Neuronal stem cell (in vitro differentiated cells): Measurements from ENCODE around the gene FAM210B.

Experiments
- DNase-seq: peaks from one replicate; pipeline ENCODE4 v3.0.0-alpha.2; 2013; ENCODE audit warnings: low spot score
- H2AFZ ChIP-seq: one replicate; pipeline ENCODE4 v1.6.1; 2013; ENCODE audit warnings: mild to moderate bottlenecking, low read length, inconsistent platforms
- H2AK5ac ChIP-seq: 2 replicates; pipeline ENCODE4 v1.6.1; 2013; ENCODE audit warnings: low read depth, mild to moderate bottlenecking, inconsistent platforms, low read length, moderate library complexity, mixed read lengths
- H2BK120ac ChIP-seq: 2 replicates; pipeline ENCODE4 v1.6.1; 2013; ENCODE audit warnings: low read depth, mild to moderate bottlenecking, inconsistent platforms, low read length, moderate library complexity, mixed read lengths
- H2BK12ac ChIP-seq: one replicate; pipeline ENCODE4 v1.6.1; 2013; ENCODE audit warnings: low read length, inconsistent platforms
- H2BK15ac ChIP-seq: 2 replicates; pipeline ENCODE4 v1.6.1; 2013; ENCODE audit warnings: mild to moderate bottlenecking, low read length, inconsistent platforms, mixed read lengths
- H2BK5ac ChIP-seq: one replicate; pipeline ENCODE4 v1.6.1; 2013; ENCODE audit warnings: inconsistent platforms, mild to moderate bottlenecking, low read length, moderate library complexity
- H3K14ac ChIP-seq: one replicate; pipeline ENCODE4 v1.6.1; 2013; ENCODE audit warnings: low read length, inconsistent platforms
- H3K18ac ChIP-seq: 2 replicates; pipeline ENCODE4 v1.6.1; 2013; ENCODE audit warnings: low read length, inconsistent platforms
- H3K23ac ChIP-seq: 2 replicates; pipeline ENCODE4 v1.6.1; 2013; ENCODE audit warnings: low read depth, mild to moderate bottlenecking, mixed read lengths, low read length, inconsistent platforms; ENCODE audit not compliant: poor library complexity
- H3K27ac ChIP-seq: replicated peaks from 3 replicates; pipeline ENCODE4 v1.5.1; 2013; ENCODE audit warnings: low read length, inconsistent platforms
- H3K27me3 ChIP-seq, 3 experiments: 2 replicates each; pipeline ENCODE4 v1.6.1; 2013; ENCODE audit warnings: low read length in 3 of 3, mild to moderate bottlenecking in 2 of 3, inconsistent platforms in 1 of 3, low read depth in 1 of 3, mixed read lengths in 1 of 3, moderate library complexity in 1 of 3; ENCODE audit not compliant: control insufficient read depth in 3 of 3, insufficient read depth in 3 of 3
- H3K36me3 ChIP-seq, 2 donors: replicated peaks in 1 of 2; 2 replicates each; pipeline ENCODE4 v1.6.1; 2013; ENCODE audit warnings: low read length in 2 of 2; ENCODE audit not compliant: control insufficient read depth in 2 of 2, insufficient read depth in 2 of 2
- H3K4ac ChIP-seq: 2 replicates; pipeline ENCODE4 v1.6.1; 2013; ENCODE audit warnings: inconsistent platforms, mild to moderate bottlenecking, low read length, moderate library complexity
- H3K4me1 ChIP-seq, 2 donors: 1 replicate in 1 of 2; 2 replicates in 1 of 2; pipeline ENCODE4 v1.6.1; 2013; ENCODE audit warnings: low read length in 2 of 2, low read depth in 1 of 2; ENCODE audit not compliant: control insufficient read depth in 2 of 2, insufficient read depth in 1 of 2
- H3K4me2 ChIP-seq: one replicate; pipeline ENCODE4 v1.6.1; 2013; ENCODE audit warnings: mild to moderate bottlenecking, low read length, inconsistent platforms; ENCODE audit not compliant: insufficient read depth, poor library complexity, severe bottlenecking
- H3K4me3 ChIP-seq, 2 donors: 2 replicates each; pipeline ENCODE4 v1.5.1; 2013; ENCODE audit warnings: low read length in 2 of 2, mild to moderate bottlenecking in 2 of 2, inconsistent platforms in 1 of 2, moderate library complexity in 1 of 2
- H3K79me1 ChIP-seq: one replicate; pipeline ENCODE4 v1.6.1; 2013; ENCODE audit warnings: low read depth, mild to moderate bottlenecking, inconsistent platforms, low read length, moderate library complexity
- H3K9ac ChIP-seq: one replicate; pipeline ENCODE4 v1.6.1; 2013; ENCODE audit warnings: mild to moderate bottlenecking, low read depth, low read length, inconsistent platforms; ENCODE audit not compliant: poor library complexity
- H3K9me3 ChIP-seq, 2 donors: replicated peaks in 1 of 2; 2 replicates each; pipeline versions ENCODE3 to v1.6.1; 2013; ENCODE audit warnings: low read length in 2 of 2, mild to moderate bottlenecking in 2 of 2, inconsistent platforms in 1 of 2, low read depth in 1 of 2, mixed read lengths in 1 of 2, moderate library complexity in 1 of 2; ENCODE audit not compliant: control insufficient read depth in 2 of 2, insufficient read depth in 1 of 2
- H4K8ac ChIP-seq: one replicate; pipeline ENCODE4 v1.6.1; 2013; ENCODE audit warnings: low read depth, mild to moderate bottlenecking, inconsistent platforms, low read length, moderate library complexity
- H4K91ac ChIP-seq: one replicate; pipeline ENCODE4 v1.6.1; 2013; ENCODE audit warnings: low read length, low read depth, mild to moderate bottlenecking, inconsistent platforms; ENCODE audit not compliant: poor library complexity
- WGBS, 2 donors: extraction: QIAGEN DNeasy Blood & Tissue Kit; methylation state at CpG; one replicate each; pipeline ENCODE4 v1.1.7; 2013; ENCODE audit warnings: missing lambda C conversion rate in 2 of 2, mixed read lengths in 1 of 2; ENCODE audit not compliant: insufficient read length in 2 of 2, insufficient replicate concordance in 1 of 2; ENCODE audit errors: extremely low coverage in 2 of 2; 5-methylcytosine and 5-hydroxymethylcytosine counted together

FAM210B gene

DNA sequence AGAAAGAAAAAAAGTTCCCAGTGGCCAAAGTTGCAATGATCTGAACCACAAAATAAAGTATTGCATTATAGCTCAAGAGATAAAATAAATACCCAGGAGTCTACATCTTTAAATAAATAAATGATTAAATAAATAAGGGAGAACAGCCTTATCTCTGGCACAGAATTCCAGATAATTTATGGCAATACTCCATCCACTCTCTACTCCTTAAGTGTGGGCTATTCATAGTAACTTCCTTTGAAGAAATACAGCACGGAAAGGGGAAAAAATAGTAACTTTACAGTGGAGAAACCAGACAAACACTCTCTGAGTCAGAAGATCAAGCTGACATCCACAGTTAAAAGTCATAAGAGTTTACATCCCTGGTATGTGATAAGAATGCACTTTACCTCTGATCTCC lies 21.6 kb downstream of the FAM210B start:
- Histone ChIP-seq H3K4me2 (no peak overlapping the region), H3K36me3 (peaks cover 32 to 98% of the 10 kb centered on the region in 2 donors), H2BK12ac (no peak overlapping the region), H3K4me1 (no peaks in the 10 kb centered on the region), H3K9me3 (no peaks in the 10 kb centered on the region), H2BK5ac (no peak overlapping the region), H3K4me3 (no peak overlapping the region), H3K14ac (no peak overlapping the region), H2AK5ac (no peak overlapping the region), H4K8ac (no peak overlapping the region), H3K23ac (no peak overlapping the region), H3K4ac (no peak overlapping the region), H3K79me1 (peaks cover 3% of the 10 kb centered on the region), H3K9ac (no peak overlapping the region), H3K27me3 (no peaks in the 10 kb centered on the region), H3K18ac (no peak overlapping the region), H2AFZ (no peak overlapping the region), H4K91ac (no peak overlapping the region), H2BK15ac (no peak overlapping the region), H2BK120ac (no peak overlapping the region), H3K27ac (no peak overlapping the region)
- no peak for DNase-seq
- no CpG with 5 or more reads among the region's 1 CpG for WGBS, 2 donors

DNA sequence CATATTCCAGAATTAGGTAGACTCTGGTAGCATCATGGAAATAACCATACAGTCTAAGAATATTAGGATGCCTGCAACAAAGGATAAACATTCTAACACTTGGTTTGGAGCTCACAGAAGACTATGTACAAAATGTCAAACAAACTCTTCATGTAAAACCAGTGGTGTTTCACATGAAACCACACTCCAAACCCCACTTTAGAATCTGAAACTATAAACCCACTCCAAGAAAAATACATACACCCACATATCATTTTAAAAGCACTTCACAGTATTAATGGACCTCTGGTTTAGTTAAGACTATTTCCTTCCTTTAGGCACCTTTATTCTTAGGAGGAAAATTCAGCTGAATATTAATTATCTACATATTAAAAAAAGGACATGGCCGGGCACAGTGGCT lies 22.7 kb downstream of the FAM210B start:
- no peak overlapping the region for H3K27ac ChIP-seq
- no peak overlapping the region for H3K14ac ChIP-seq
- no peak overlapping the region for H3K4ac ChIP-seq
- H2BK12ac ChIP-seq = no peak overlapping the region
- H2BK120ac ChIP-seq = no peak overlapping the region
- H2BK15ac ChIP-seq = no peak overlapping the region
- H2AK5ac ChIP-seq = no peak overlapping the region
- H3K9me3 ChIP-seq = no peaks in the 10 kb centered on the region
- peaks cover 38 to 97% of the 10 kb centered on the region in 2 donors for H3K36me3 ChIP-seq
- no peaks in the 10 kb centered on the region for H3K4me1 ChIP-seq
- H3K4me2 ChIP-seq = no peak overlapping the region
- no peak overlapping the region for H3K4me3 ChIP-seq
- H2AFZ ChIP-seq = no peak overlapping the region
- peaks cover 3% of the 10 kb centered on the region for H3K79me1 ChIP-seq
- H3K23ac ChIP-seq = no peak overlapping the region
- no CpG with 5 or more reads among the region's 1 CpG for WGBS, 2 donors
- no peak overlapping the region for H4K91ac ChIP-seq
- no peak overlapping the region for H2BK5ac ChIP-seq
- H3K18ac ChIP-seq = no peak overlapping the region
- no peak for DNase-seq
- no peak overlapping the region for H3K9ac ChIP-seq
- no peak overlapping the region for H4K8ac ChIP-seq
- H3K27me3 ChIP-seq = no peaks in the 10 kb centered on the region

DNA sequence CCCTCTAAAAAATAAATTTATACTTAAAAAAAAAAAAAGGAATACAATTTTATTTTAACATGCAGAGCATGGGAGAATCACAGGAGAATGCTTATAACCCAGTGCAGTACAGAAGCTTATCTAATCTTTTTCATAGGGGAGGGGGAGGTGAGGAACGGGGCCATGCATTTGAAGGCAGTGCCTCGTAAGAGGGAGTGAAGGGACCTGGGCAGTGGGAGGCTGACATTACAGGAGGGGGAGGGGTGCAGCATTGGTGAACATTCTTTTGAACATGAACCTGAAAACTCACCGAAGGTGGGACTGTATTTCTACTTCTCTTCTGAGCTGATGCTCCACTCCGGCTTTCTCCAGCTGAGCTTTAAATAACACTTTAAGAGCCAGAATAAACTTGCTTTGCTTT lies 23.9 kb downstream of the FAM210B start:
- no peak overlapping the region for H3K27ac ChIP-seq

GRCh38 chr20:56383334-56383733 lies 24.6 kb downstream of the FAM210B start:
- Histone ChIP-seq H3K23ac (no peak overlapping the region), H3K14ac (no peak overlapping the region), H2BK120ac (no peak overlapping the region), H2AK5ac (no peak overlapping the region), H2BK5ac (no peak overlapping the region), H3K4ac (no peak overlapping the region), H3K9me3 (no peaks in the 10 kb centered on the region), H2AFZ (no peak overlapping the region), H3K27ac (no peak overlapping the region), H2BK12ac (no peak overlapping the region), H3K4me3 (no peak overlapping the region), H4K91ac (no peak overlapping the region), H4K8ac (no peak overlapping the region), H3K9ac (no peak overlapping the region), H3K4me2 (no peak overlapping the region), H2BK15ac (no peak overlapping the region), H3K27me3 (no peaks in the 10 kb centered on the region), H3K79me1 (no peaks in the 10 kb centered on the region), H3K18ac (no peak overlapping the region), H3K36me3 (peaks cover 37 to 99% of the 10 kb centered on the region in 2 donors), H3K4me1 (no peaks in the 10 kb centered on the region)
- no peak for DNase-seq
- WGBS, 2 donors = no CpG with 5 or more reads among the region's 8 CpGs

More for the DNA sequence above, 23.9 kb downstream of the FAM210B start:
- H3K9ac ChIP-seq = no peak overlapping the region
- no peak overlapping the region for H3K18ac ChIP-seq
- no peak overlapping the region for H3K4me3 ChIP-seq
- no peak overlapping the region for H3K4ac ChIP-seq
- H3K9me3 ChIP-seq = no peaks in the 10 kb centered on the region
- H3K14ac ChIP-seq = no peak overlapping the region
- no peak overlapping the region for H4K8ac ChIP-seq
- H2BK12ac ChIP-seq = no peak overlapping the region
- no peak overlapping the region for H2AK5ac ChIP-seq
- no peak overlapping the region for H2BK120ac ChIP-seq
- no peaks in the 10 kb centered on the region for H3K27me3 ChIP-seq
- H2AFZ ChIP-seq = no peak overlapping the region
- H2BK5ac ChIP-seq = no peak overlapping the region
- no CpG with 5 or more reads among the region's 4 CpGs for WGBS, 2 donors
- H2BK15ac ChIP-seq = no peak overlapping the region
- H3K79me1 ChIP-seq = peaks cover 2% of the 10 kb centered on the region
- H3K4me1 ChIP-seq = no peaks in the 10 kb centered on the region
- H3K36me3 ChIP-seq = peaks cover 40 to 99% of the 10 kb centered on the region in 2 donors
- H3K4me2 ChIP-seq = no peak overlapping the region
- H3K23ac ChIP-seq = no peak overlapping the region
- DNase-seq = no peak
- no peak overlapping the region for H4K91ac ChIP-seq
